Progenitor cell of endocrine pancreas (in vitro differentiated cells): Measurements from ENCODE around the gene MLLT3. TPM values are rescaled to one million over a fixed set of nuclear protein-coding genes. Genes with fewer than 3 reads are reported as not detected.

Experiments
- DNase-seq: peaks from one replicate; pipeline ENCODE4 v3.0.0; 2021; ENCODE audit warnings: low spot score; ENCODE audit not compliant: unreplicated experiment
- H3K27ac Mint-ChIP-seq: 2 replicates; pipeline ENCODE4 v1.8.0; 2021; ENCODE audit warnings: mild to moderate bottlenecking, moderate library complexity, mixed read lengths
- H3K27me3 Mint-ChIP-seq: 2 replicates; pipeline ENCODE4 v1.8.0; 2021; ENCODE audit warnings: mixed read lengths
- H3K36me3 Mint-ChIP-seq: 2 replicates; pipeline ENCODE4 v1.8.0; 2022; ENCODE audit warnings: mixed read lengths; ENCODE audit not compliant: insufficient read depth
- H3K4me1 Mint-ChIP-seq: 2 replicates; pipeline ENCODE4 v1.8.0; 2021; ENCODE audit warnings: low read depth, mixed read lengths
- H3K4me3 Mint-ChIP-seq: 2 replicates; pipeline ENCODE4 v1.8.0; 2021; ENCODE audit warnings: low read depth, mild to moderate bottlenecking, moderate library complexity, mixed read lengths
- H3K9me3 Mint-ChIP-seq: 2 replicates; pipeline ENCODE4 v1.8.0; 2021; ENCODE audit warnings: low read depth, mixed read lengths
- total RNA-seq: library from RNA; stranded (reverse); gene quantifications from 2 replicates; pipeline ENCODE4 v1.2.1, GENCODE V29; 2021
- TF ChIP-seq, protein P1 (sequence below): fragments of 200-600 bp; sonication (generic); IDR thresholded peaks from one replicate; pipeline ENCODE4 v1.5.0; 2021; ENCODE audit warnings: antibody characterized with exemption, mild to moderate bottlenecking; ENCODE audit not compliant: unreplicated experiment

MLLT3 gene
- total RNA-seq, 1 donor from 2014 or later, result 25.8 TPM

DNA sequence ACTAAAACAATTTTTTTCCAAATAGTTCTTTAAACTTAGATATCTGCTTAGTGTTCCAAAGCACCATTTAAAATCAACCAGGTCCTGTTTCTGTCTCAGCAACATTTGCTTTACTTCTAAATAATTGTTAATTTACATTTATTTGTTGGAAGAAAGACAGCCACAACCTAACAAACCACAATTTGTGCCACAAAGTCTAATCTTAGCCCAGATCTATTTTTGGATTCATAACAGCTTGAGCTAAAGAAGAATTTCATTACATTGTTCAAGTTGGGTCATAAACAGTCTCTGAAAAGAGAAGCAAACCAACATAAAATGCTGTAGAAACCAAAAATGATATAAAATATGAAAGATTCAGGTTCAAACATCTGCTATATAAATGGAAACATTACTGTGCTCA lies 24.4 kb downstream of the MLLT3 start:
- TF ChIP-seq, protein P1, sequence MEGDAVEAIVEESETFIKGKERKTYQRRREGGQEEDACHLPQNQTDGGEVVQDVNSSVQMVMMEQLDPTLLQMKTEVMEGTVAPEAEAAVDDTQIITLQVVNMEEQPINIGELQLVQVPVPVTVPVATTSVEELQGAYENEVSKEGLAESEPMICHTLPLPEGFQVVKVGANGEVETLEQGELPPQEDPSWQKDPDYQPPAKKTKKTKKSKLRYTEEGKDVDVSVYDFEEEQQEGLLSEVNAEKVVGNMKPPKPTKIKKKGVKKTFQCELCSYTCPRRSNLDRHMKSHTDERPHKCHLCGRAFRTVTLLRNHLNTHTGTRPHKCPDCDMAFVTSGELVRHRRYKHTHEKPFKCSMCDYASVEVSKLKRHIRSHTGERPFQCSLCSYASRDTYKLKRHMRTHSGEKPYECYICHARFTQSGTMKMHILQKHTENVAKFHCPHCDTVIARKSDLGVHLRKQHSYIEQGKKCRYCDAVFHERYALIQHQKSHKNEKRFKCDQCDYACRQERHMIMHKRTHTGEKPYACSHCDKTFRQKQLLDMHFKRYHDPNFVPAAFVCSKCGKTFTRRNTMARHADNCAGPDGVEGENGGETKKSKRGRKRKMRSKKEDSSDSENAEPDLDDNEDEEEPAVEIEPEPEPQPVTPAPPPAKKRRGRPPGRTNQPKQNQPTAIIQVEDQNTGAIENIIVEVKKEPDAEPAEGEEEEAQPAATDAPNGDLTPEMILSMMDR, result no peak
- H3K4me1 Mint-ChIP-seq, result peaks cover 7% of the 10 kb centered on the region
- H3K9me3 Mint-ChIP-seq, result no peaks in the 10 kb centered on the region
- no peaks in the 10 kb centered on the region for H3K27me3 Mint-ChIP-seq
- H3K27ac Mint-ChIP-seq, result no peak overlapping the region
- no peak for DNase-seq
- H3K36me3 Mint-ChIP-seq, result no peaks in the 10 kb centered on the region
- no peak overlapping the region for H3K4me3 Mint-ChIP-seq

DNA sequence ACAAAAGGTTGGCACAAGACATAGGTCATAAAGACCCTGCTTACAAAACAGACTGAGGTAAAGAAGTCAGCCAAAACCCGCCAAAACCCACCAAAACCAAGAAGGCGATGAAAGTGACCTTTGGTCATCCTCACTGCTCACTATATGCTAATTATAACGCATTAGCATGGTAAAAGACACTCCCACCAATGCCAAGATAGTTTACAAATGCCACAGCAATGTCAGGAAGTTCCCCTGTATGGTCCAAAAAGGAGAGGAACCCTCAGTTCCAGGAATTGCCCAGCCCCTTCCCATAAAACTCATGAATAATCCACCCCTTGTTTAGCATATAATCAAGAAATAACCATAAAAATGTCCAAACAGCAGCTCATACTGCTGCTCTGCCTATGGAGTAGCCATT lies 27.7 kb downstream of the MLLT3 start:
- no peak overlapping the region for H3K27ac Mint-ChIP-seq
- peaks cover 1% of the 10 kb centered on the region for H3K36me3 Mint-ChIP-seq
- DNase-seq, result no peak
- H3K27me3 Mint-ChIP-seq, result no peaks in the 10 kb centered on the region
- no peaks in the 10 kb centered on the region for H3K4me1 Mint-ChIP-seq
- TF ChIP-seq, protein P1, result no peak
- H3K4me3 Mint-ChIP-seq, result no peak overlapping the region
- no peaks in the 10 kb centered on the region for H3K9me3 Mint-ChIP-seq

DNA sequence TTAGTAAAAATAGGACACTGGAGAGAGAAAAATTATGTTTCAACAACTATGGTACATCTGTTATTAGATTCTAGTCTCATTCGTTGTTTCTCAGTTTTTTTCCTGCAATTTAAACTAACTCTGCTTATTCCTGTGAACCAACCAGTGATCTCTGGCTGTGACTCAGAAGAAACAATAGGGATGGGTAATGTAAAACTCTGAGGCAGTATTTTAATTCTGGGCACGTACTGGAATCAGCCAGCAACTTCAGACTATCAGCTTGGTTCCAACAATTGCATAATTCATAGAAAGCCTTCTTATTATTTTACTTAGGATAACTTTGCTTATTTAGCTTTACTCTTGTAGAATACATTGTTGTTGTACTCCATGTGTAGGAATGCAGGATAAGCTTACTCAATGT lies 28.8 kb downstream of the MLLT3 start:
- no peak overlapping the region for H3K27ac Mint-ChIP-seq
- no peaks in the 10 kb centered on the region for H3K27me3 Mint-ChIP-seq
- DNase-seq, result no peak
- no peaks in the 10 kb centered on the region for H3K9me3 Mint-ChIP-seq
- H3K4me1 Mint-ChIP-seq, result no peaks in the 10 kb centered on the region
- peaks cover 1% of the 10 kb centered on the region for H3K36me3 Mint-ChIP-seq
- TF ChIP-seq, protein P1, result no peak
- H3K4me3 Mint-ChIP-seq, result no peak overlapping the region

DNA sequence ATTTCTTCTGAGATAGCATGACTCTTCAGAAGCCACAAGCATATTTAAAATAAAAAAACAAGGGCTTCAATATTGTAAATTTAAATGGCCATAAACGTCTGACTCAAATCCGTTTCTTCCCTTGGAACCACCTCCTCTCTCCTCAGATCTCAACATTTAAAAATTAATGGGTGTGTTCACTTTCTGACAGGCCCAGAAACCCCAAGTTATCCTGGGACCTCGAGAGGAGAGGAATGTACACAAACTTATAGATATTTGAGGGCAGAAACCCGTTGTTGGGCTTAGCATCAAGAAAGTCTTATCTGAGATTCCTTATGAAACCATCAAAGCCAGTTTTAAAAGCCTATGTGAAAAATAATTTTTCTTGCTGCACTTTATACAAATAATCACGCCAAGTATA lies 29.2 kb downstream of the MLLT3 start:
- no peak overlapping the region for H3K27ac Mint-ChIP-seq
- peaks cover 1% of the 10 kb centered on the region for H3K36me3 Mint-ChIP-seq
- H3K4me1 Mint-ChIP-seq, result no peaks in the 10 kb centered on the region
- TF ChIP-seq, protein P1, result no peak
- H3K9me3 Mint-ChIP-seq, result no peaks in the 10 kb centered on the region
- no peaks in the 10 kb centered on the region for H3K27me3 Mint-ChIP-seq
- H3K4me3 Mint-ChIP-seq, result no peak overlapping the region
- no peak for DNase-seq

DNA sequence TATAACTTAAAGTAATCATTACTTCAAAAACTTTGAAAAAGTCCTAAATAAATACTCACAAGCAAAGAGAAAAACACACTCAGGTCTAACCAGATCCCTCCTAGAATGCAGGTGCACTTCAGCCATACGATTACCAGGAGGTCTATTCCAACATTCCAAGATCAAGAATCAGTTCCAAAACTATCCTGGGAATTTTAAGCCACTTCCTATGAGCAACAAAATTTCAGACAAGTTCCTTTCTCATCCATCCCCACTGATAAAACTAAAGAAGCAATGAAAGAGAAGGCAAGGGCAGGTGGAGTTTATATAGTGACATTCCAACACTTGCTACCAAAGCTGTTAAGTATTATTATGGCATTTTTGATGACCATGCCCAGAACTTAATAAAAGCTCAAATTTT lies 29.6 kb downstream of the MLLT3 start:
- H3K4me3 Mint-ChIP-seq, result no peak overlapping the region
- H3K27me3 Mint-ChIP-seq, result no peaks in the 10 kb centered on the region
- TF ChIP-seq, protein P1, result no peak
- H3K27ac Mint-ChIP-seq, result peak overlapping the region; percentile 14
- peaks cover 1% of the 10 kb centered on the region for H3K36me3 Mint-ChIP-seq
- H3K9me3 Mint-ChIP-seq, result no peaks in the 10 kb centered on the region
- H3K4me1 Mint-ChIP-seq, result no peaks in the 10 kb centered on the region
- no peak for DNase-seq

DNA sequence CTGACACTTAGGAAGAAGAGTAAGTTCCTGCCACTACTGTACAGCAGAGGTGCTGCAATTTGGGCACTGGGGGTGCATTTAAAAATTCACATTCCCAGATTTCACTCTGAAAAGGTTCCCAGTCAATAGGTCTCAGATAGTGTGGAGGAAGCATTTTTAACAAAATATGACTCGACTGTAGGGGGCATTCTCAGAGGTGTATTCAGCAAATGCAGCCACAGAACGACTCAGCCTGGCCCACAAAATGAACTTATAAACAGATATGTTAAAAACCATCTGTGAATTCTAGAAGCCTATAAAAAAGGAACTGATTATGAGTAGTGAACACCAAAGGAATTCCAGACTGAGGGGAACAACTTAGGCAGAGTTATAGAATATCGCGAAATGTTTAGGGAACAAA lies 31.1 kb downstream of the MLLT3 start:
- TF ChIP-seq, protein P1, result no peak
- Mint-ChIP-seq H3K27ac (no peak overlapping the region), H3K27me3 (no peaks in the 10 kb centered on the region)

More for the DNA sequence above, 31.1 kb downstream of the MLLT3 start:
- no peaks in the 10 kb centered on the region for H3K4me1 Mint-ChIP-seq
- H3K9me3 Mint-ChIP-seq, result no peaks in the 10 kb centered on the region
- peaks cover 1% of the 10 kb centered on the region for H3K36me3 Mint-ChIP-seq
- no peak overlapping the region for H3K4me3 Mint-ChIP-seq
- no peak for DNase-seq
